Measurements from ENCODE around the gene FAM53B. TPM values are rescaled to one million over a fixed set of nuclear protein-coding genes. Genes with fewer than 3 reads are reported as not detected.
A peak's percentile ranks its signal among the peaks of the same experiment; 100 is the strongest.

FAM53B gene
- total and polyA plus RNA-seq, 12 donors = 11.6 to 42.9 (median 29.1) TPM

GRCh38 chr10:124660404-124661125, 83.6 kb downstream of the FAM53B start:
- Histone ChIP-seq H3K9me3 (no peaks in the 10 kb centered on the region), H3K36me3 (peaks cover 0 to 28% (median 0%) of the 10 kb centered on the region in 9 donors), H3K27ac (peak overlapping the region in 2 of 10 donors; percentile 32 to 51), H3K27me3 (no peaks in the 10 kb centered on the region), H3K4me3 (no peak overlapping the region), H3K4me1 (peaks cover 0 to 73% (median 44%) of the 10 kb centered on the region in 9 donors)
- ATAC-seq = no peak
- TF ChIP-seq CTCF (IDR thresholded peaks at IDR 0.05) = no peak
- WGBS, 2 donors = 60 to 68% methylated on average over 12 of the region's 12 CpGs
- intact Hi-C loops (cut with DNase I) = no loop called here
- peak in 1 of 2 donors; percentile 9 for DNase-seq

GRCh38 chr10:124659380-124659779, 84.8 kb downstream of the FAM53B start:
- Histone ChIP-seq H3K36me3 (peaks cover 0 to 29% (median 0%) of the 10 kb centered on the region in 9 donors), H3K27me3 (no peaks in the 10 kb centered on the region), H3K4me1 (peaks cover 2 to 80% (median 56%) of the 10 kb centered on the region in 9 donors), H3K27ac (peak overlapping the region in 3 of 10 donors; percentile 4 to 40 (median 36)), H3K4me3 (no peak overlapping the region), H3K9me3 (no peaks in the 10 kb centered on the region)
- WGBS, 2 donors = 50 to 90% methylated on average over 2 of the region's 2 CpGs
- no peak for TF ChIP-seq CTCF (IDR thresholded peaks at IDR 0.05)
- intact Hi-C loops (cut with DNase I) = no loop called here
- ATAC-seq = no peak
- DNase-seq = no peak

GRCh38 chr10:124658591-124659242, 85.5 kb downstream of the FAM53B start:
- no peak for TF ChIP-seq CTCF (IDR thresholded peaks at IDR 0.05)

GRCh38 chr10:124657806-124658205, 86.4 kb downstream of the FAM53B start:
- H3K4me1 ChIP-seq = peaks cover 16 to 82% (median 63%) of the 10 kb centered on the region in 9 donors
- no peaks in the 10 kb centered on the region for H3K9me3 ChIP-seq
- intact Hi-C loops (cut with DNase I) = no loop called here
- TF ChIP-seq CTCF (IDR thresholded peaks at IDR 0.05) = no peak
- no peaks in the 10 kb centered on the region for H3K27me3 ChIP-seq
- H3K27ac ChIP-seq = peak overlapping the region in 5 of 10 donors; percentile 12 to 62 (median 22)
- WGBS, 2 donors = 74 to 84% methylated on average over 9 of the region's 9 CpGs
- no peak for DNase-seq
- no peak overlapping the region for H3K4me3 ChIP-seq
- ATAC-seq = peak in 3 of 8 donors; percentile 5 to 31 (median 26)
- peaks cover 0 to 16% (median 0%) of the 10 kb centered on the region in 9 donors for H3K36me3 ChIP-seq

More at GRCh38 chr10:124658591-124659242, 85.5 kb downstream of the FAM53B start:
- ATAC-seq (no peak), DNase-seq (no peak)
- no peaks in the 10 kb centered on the region for H3K9me3 ChIP-seq
- no peaks in the 10 kb centered on the region for H3K27me3 ChIP-seq
- peak overlapping the region in 5 of 10 donors; percentile 9 to 40 (median 30) for H3K27ac ChIP-seq
- H3K36me3 ChIP-seq = peaks cover 0 to 22% (median 0%) of the 10 kb centered on the region in 9 donors
- intact Hi-C loops (cut with DNase I) = no loop called here
- H3K4me3 ChIP-seq = no peak overlapping the region
- peaks cover 7 to 82% (median 62%) of the 10 kb centered on the region in 9 donors for H3K4me1 ChIP-seq
- WGBS, 2 donors = 92 to 94% methylated on average over 12 of the region's 12 CpGs
